GM18519 (cell line): ENCODE results near the gene DNAH17.

ENCODE experiments used
- ATAC-seq: cut with Tn5 transposase; IDR thresholded peaks from one replicate; pipeline ENCODE4 v1.9.1; 2021; ENCODE audit warnings: mild to moderate bottlenecking, moderate library complexity; ENCODE audit not compliant: unreplicated experiment, low FRiP score

DNAH17 gene

DNA sequence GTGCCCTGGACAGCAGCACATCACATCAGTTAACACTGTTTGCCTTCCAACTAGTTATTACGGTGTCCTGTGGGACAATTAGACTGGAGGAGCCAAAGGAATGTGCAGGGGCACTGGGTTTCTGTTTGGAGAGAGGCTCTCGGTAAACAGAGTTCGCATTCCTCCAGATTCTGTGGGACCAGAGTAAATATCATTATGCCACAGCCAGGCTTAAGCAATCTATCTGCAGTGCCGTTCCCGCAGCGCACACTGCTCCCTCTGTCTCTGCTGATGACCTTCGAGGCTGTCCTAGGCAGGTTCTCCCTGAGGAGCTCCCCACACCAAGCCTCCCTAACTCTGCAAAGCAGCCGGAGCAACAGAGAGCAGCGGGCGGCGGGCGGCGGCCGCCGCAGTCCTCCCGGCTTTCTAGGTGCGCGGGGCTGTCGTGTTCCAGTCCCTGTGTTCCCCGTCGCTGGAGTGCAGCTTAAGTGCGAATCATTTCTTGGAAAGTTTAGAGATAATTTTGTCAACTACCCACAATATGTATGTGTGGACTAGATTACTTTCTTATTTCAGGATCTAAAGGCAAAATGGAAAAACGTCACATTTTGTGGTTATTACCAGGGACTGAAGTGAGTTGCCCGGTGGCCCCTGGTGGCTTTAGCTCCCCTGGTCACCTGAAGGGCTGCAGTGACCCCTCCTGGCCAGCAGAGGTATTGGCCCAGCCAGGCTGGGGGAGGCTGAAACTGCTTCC lies 155.5 kb downstream of the DNAH17 start:
- ATAC-seq = no peak

DNA sequence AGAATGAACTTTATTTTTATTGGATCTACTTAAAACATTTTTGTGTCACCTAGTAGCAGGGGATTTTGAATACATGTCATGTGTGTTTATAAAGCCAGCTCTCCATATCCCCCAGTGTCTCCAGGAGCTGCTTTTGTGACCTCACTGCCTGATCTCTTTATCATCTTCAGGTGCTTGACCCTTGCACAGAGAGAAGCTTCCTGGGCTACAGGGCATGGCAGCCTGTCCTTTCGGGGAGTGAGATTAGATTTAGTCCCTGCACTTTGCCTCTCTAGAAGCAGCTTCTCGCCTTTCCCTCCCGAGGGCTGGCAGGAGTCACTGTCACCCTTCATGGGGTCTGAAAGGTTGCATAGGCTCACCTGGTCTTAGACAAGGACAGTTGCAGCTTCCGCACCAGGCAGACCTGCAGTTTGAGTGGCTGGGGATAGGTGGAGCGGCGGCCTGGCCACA lies 156.1 kb downstream of the DNAH17 start:
- ATAC-seq = no peak

DNA sequence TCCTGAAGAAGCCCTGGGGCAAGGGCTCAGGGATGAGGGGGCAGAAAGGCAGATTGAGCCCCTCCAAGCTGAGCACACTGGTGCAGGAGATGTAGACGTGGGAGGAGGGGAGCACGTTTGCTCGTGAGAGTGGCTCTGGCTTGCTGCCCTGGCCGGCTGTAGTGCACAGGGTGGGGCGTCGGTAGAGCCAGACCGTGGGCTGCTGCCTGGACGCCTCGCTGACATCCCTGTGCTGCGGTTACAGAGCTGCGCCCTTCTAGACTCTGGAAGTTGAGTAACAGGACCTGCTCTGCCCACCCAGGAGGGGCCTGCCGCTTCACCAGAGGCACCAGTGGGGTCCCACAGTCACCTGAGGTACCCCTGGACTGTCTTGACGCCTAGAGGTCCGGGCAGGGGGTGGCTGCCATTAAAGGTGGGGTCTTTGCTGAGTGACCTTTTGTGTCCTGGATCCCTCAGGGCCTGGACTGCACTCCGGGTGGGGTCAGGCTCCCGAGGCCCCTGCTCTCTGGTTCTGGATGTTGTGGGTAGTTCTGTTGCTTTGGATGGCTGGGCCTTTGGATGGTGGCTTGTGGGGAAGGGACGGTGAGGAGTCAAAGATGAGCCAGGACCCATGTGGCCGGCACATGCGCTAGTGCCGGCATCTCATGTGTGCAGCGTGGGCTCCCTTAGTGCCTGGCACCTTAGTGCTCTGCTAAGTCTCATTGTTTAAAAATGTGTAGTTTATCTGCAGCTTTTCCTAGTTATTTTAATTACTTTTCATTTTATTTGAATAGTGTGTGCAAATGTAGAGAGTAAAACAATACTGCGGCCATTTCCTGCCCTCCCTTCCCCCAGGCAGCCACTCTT lies 157.0 kb downstream of the DNAH17 start:
- no peak for ATAC-seq

DNA sequence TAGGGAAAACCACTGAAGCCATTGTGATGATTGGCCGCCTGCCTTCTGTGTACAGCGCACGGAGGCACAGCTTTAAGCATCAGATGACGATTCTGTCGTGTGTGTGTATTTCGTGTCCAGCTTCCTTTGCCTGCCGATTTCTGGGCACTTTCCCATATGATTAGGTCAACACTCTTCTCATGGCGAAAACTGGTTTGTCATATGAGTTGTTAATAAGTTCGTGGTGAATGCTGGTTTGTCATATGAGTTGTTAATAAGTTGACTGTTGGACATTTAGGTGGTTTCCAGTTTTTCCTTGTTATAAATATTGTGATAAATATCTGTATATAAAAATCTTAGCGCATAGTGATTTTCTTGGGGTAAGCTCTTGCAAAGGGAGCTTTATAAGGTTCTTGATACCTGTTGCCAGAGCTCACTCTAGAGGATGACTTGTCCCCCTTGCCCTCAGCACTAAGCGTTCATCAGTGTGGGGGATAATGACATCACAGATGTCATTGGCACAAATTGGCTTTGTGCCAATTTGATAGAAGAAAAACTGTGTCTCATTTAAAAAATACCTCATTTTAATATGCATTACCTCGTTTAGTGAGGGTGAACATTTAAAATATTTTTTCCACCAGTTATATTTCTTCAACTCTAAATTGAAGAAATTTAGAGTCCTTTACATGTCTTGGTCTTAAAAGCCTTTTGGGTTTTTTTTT lies 158.7 kb downstream of the DNAH17 start:
- no peak for ATAC-seq

DNA sequence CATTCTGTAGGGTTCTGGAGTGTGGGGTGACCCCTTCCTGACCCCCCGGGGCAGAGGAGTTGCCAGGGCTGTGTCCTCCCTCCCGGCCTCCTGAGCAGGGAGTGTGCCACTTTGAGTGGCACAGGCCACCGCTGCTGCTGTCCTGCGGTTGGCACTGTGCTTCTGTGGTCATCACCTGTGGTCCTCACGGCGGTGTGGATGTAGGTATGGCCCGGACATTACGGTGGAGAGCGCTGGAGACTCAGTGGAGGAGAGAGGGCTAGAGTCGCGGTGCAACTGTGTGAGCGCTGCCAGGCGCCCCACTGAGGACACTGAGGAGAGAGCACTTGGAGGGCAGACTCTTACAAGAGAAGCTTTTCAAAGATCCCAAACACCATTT lies 159.7 kb downstream of the DNAH17 start:
- no peak for ATAC-seq

DNA sequence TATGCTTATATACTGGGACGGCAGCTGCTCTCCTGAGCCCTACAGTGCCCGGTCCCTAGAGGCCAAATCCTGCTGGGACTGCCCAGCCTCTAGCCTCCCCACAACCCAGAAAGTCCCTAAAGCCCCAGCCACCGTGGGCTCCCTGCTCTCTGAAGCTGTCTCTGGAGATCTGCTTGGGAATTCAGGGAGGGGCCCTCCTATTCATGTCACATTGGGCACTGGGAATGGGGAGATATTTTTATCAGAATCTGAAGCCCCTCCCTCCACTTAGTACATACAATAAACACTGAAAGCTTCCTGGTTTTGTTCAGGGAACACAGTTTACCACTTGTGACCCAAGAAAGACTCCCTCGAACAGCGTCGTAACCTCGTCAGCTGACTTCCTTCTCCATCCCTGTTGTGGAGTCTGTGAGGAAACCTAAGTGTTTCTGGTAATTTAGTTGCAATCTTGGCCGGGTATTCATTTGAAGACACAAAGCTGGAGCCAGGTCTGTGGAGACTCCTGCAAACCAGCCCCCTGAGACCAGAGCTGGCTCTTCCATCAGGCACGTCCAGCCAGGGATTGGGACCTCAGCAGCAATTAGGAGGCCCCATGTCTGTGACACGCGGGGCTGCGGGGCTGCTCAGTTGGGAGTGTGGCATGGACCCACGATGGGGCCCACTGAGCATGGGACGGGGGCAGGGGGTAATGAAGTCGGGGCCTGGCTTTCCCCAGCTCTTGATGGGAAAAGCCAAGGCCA lies 160.2 kb downstream of the DNAH17 start:
- ATAC-seq = no peak

DNA sequence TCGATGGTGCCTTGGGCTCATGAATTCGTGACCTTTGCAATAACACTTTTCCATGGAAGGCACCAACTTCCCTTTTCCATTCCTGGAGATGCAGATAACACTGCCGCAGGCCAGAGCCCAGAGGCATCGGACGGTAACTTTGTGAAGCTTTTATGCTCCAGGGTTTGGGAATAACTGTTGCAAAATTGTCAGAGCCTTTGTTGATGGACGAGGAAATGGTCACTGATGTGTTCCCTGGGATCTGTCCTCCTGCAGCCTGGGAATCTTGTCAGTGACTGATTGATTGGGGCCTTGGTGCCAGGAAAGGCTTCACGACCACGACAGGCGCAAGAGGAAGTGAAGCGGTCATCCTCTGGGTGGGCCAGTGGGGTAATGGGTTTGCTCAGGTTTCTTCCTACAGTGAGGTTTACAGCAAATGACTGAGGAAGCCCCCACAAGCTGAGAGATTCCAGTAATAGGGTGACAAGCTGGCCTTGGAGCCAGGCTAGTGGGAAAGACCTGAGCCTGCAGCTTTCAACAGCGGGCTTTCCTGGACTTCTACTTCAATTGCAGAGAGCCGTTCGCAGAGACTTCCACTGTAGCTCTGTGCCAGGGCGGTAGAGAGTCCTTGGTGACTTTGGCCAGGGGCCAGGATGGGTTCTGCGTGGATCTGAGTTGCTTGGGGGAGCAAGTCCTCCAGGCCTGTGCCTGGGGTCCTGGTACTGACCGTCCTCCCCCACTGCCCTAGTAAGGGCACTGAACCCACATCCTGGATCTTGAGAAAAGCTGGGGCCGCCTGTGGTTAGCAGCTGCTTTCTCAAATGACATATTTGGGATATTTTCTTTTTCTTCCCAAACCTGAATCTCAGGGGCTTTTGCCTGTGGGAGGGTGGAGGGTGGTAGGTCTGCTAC lies 161.1 kb downstream of the DNAH17 start:
- ATAC-seq = no peak

DNA sequence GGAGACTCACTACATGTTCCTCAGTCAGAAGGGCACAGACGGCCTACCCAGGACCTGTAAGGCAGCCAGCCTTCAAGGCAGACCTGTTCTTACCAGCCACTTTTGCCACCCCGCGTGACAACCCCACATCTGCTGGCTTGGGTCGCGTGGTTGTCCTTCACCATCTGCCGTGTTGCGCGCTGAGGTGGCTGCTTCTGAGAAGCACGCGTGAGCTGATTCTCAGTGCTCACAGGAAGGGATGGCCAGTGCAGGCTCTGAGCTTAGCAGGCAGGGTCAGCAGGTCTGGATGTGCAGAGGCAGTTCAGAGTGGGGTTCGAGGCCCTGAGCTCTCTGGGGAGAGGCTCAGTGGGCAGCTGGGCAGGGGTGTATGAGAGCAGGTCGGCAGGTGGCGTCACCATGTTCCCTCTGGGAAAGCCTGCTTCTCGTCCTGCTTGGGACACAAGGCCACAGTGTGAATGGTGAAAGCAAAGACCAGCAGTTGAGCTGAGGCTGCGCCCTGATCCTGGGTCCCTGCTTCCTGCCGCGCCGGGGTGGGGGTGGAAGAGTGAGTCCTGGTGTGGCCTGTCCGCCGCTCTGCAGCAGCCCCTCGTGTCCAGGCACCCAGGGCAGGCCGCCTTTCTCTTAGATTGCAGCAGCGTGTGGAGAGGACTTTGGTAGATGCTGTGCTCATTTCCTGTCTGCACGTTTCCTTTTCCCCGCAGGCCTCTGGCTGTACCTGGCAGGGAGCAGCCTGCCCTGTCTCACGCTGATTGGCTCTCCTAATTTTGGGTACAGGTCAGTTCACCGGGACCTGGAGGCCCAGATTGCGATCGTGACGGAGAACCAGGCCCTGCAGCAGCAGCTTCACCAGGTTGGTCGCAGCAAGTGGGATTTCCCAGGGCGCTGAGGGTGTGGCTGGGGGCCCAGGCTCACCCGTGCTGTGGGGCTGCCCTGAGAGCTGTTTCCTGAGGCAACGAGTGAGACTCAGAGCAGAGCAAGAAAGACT lies 162.7 kb downstream of the DNAH17 start:
- ATAC-seq = no peak

DNA sequence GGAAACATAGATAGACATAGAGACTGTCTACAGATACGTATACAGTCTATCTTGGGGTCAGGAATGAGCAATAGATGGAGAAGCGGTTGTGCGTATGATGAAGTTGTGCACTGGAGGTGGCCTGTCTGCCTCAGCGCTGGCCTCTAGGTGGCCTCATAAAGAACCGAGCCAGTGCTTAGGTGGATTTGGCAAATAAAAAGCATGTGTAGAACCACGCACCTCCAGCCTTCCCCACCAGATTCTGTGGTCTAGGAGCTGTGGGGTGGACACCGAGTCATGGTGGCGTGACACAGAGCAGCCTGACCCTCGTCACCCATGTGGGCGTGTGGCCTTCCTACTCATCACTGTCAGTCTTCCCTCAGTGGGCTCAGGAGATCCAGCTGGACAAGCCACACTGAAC lies 164.8 kb downstream of the DNAH17 start:
- ATAC-seq = no peak

DNA sequence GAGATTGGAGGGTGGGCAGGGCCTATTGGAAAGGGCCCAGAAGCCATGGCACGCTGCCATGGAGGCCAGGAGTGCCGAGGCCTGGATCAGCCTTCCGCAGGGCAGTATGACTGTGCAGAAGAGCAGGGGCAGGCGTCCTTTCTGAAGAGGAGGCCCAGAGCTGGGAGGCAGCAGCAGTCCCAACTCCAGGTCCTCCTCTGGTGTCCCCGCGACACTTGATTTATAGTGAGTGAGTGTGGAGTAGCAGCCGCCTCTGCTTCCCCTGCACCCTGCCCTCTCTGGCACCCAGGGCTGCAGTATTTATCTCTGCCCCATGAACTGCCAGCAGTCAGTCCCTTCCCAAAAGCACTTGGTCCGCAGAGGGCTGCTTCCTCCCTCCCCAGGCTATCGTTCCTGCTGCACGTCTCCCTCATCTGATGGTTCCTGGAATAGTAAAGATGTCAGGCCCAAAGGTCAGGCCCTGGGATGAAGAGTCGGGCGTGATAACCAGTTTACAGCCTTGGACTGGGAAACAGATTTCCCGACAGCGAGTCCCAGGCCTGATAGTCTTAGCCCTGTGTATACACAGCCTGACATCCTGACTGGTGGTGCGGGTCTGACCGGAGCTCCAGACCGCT lies 165.8 kb downstream of the DNAH17 start:
- no peak for ATAC-seq

DNA sequence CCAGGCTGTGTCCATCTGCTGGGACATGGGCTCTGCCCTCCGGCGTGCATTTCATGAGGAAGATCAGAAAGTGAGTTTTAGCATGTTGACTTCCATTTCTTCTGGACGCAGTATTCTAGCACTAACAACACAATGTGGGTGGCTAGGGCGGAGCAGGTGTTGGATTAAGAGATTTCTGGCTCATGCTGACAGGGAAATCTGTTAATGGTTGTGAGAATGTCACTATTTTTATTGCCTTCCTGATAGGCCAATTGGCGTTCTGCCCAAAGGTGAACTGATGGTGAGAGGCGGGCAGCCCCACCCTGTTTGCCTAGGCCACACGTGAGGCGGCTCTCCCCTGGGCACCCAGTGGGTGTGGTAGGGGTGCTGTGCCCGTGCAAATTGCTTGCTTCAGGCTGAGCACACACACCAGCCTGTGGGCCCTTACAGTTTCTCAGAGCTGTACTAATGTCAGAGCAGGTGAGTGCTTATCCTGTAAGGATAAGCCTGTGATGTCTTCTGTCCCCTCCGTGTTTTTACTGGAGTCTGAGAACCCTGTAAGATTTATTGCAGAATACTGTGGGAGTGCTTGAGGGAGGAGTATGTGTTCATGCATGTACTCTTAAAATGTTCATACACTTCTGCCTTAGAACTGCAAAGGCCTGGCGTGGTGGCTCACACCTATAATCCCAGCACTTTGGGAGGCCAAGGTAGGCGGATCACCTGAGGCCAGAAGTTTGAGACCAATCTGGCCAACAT lies 167.8 kb downstream of the DNAH17 start:
- no peak for ATAC-seq

DNA sequence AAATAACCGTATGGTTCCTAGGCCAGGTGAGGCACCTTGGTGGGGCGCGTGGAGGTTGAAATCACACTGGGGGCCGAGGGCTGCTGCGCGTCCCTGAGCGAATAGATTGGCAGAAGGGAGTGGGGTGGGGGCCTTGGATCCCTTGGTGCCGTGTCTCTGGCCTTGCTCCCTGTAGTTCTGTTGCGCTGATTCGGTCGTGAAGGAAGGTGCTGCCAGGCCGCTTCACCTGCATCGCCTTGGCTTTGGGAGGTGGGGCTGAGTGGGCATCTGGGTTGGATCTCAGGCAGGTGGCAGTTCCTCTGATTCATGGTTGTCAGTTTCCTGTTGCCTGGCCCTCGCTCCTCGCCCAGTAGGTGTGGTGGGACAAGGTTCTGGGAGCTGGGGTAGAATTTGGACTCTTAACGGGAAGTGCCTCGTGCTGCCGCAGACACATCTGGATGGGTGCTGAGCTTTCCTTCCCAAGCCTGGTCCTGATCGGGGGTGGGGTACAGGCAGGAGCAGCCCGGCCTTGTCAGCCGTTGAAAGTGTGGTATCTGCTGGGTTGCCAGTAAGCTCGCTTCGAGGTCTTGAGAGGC lies 168.6 kb downstream of the DNAH17 start:
- no peak for ATAC-seq

DNA sequence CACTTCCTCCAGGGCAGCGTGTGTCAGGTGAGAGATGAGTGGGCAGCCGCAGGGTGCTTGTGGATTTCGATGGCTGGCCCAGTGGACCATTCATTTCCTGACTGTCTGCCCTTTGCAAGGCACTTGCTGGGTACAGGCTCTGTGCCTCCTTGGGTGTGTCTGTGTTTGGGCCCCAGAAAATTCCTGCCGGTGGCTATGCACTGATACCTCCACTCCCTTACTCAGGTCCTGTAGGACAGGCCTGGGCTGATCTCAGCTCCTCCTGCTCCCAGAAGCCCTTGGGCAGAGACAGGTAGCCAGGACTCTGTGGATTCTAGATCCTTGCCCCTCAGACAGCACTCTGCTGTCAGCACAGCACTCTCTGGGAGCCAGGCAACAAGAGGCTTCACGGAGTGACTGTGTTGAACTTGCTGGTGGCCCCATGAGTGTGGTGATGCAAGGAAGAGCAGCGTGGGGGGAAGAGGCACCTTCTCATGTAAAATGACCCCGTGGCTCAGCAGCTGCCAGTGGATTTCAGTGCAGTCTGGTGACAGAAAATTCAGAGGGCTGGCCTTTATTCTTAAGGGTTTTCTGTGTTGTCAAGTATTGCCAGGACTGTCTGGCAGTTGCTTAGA lies 169.7 kb downstream of the DNAH17 start:
- ATAC-seq = no peak

DNA sequence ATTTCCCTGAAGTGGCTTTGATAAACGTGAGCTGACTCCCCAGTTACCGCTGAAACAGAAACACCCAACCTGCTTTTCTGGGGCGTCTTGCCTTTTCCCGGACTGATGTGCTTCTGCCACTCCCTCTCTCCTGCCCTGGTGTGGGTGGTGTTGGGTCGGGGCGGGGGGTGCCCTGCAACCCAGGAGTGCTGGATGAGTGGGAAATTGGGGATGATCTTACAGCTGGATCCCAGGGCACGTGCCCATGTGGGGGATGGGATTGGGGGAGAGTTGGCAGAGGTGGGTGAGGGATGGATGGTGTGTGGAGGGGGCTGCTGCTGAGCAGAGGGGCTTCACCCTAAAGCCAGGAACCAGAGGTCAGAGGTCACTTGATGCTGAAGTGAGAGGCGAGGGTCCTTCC lies 170.3 kb downstream of the DNAH17 start:
- ATAC-seq = no peak

DNA sequence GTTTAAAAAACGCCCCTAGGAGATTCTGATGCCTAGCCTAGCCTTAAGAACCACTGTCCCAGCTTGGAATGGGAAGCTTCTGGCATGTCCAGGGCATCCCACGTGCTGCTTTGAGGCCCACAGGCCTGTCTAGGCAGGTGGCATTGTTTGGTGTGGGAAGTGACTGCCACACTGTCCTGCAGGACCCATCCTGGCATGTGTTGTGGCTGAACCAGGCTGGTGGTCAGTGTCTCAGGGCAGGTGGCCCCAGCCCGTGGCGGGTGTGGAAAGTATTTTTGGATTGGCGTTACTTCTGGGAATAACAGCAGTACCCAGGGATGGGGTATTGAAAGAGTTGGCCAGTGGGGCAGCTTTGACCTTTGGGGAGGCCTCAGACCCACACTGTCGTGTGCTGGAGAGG lies 170.8 kb downstream of the DNAH17 start:
- no peak for ATAC-seq

DNA sequence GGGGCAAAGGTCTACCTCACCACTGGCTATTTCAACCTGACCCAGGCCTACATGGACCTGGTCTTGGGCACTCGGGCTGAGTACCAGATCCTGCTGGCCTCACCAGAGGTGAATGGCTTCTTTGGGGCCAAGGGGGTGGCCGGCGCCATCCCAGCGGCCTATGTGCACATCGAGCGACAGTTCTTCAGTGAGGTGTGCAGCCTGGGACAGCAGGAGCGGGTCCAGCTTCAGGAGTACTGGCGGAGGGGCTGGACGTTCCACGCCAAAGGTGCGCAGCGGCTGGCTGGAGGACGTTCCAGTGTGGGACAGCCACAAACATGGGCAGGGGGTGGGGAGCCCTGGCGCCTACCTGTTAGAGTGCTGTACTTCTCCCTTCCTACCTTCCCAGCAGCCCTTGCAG lies 173.4 kb downstream of the DNAH17 start:
- no peak for ATAC-seq

DNA sequence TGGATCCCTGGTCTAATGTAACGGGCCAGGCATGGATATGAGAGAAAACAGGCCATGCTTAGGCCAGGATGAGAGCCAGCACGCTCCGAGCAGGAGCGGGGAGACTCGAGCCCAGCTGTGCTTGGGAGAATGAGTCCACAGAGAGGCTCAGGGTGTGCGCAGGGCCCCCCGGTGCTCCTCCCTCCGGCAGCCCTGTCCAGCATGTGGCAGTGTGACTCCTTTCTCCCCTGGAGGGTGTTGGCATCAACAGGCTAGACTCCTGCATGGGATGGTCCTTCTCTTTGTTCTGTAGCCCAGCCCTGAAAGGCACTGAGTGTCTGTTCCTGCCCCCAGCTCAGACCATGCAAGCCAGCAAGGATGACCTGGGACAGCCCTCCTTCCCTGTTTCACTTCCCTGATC lies 175.3 kb downstream of the DNAH17 start:
- no peak for ATAC-seq
